Fibroblast of skin of back (primary cell): ENCODE data around the gene MSI1.
"Not testable (repeated sequence)": the region's sequence is repeated elsewhere in the genome, so short reads cannot be mapped to it uniquely, and the experiment has no call there.

Experiments used
- DNase-seq: peaks from one replicate; pipeline ENCODE4 v3.0.0-alpha.2; 2013

MSI1 gene

DNA sequence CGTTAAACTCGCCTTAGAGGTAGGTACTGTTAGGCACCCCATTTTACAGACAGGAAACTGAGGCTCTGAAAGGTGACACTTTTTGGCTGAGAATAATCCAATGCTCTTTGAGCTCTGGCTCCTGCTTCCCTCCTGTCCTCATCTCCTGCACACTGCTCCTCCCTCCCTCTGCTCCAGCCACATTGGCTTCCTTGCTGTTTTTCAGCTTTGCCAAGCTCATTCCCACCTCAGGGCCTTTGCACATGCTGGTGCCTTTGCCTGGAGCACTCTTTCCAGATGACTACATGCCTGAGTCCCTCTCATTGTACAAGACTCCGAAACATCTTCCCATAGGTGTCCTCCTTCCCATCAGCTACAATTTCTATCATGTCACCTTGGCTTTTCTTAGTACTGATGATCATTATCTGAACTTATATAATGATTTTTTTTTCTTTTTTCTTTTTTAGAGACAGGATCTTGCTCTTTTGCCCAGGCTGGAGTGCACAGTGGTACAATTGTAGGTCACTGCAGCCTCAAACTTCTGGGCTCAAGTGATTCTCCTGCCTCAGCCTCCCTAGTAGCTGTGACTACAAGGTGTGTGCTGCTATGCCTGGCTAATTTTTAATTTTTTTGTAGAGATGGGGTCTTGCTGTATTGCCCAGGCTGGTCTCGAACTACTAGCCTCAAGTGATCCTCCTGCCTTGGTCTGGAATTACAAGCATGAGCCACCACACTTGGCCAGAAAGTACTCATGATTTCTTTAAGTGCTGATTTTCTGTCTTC is 15.2 kb downstream of the MSI1 start:
- DNase-seq = no peak

DNA sequence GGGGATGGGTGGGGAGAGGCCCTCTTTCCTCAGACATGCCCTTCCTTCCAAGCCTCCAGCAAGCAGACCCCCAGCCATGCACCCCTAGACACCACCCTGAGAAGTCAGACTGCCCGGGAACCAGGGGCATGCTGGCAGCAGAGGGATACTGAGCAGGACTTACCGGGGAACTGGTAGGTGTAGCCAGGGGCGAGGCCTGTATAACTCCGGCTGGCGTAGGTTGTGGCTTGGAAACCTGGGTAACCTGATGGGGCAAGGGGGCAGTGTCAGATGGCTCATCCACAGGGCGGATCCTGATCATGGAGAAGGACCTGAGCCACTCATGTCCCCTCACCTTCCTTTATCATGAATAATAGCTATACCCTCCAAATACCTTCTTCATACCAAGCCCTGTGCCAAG is 15.8 kb downstream of the MSI1 start:
- no peak for DNase-seq

DNA sequence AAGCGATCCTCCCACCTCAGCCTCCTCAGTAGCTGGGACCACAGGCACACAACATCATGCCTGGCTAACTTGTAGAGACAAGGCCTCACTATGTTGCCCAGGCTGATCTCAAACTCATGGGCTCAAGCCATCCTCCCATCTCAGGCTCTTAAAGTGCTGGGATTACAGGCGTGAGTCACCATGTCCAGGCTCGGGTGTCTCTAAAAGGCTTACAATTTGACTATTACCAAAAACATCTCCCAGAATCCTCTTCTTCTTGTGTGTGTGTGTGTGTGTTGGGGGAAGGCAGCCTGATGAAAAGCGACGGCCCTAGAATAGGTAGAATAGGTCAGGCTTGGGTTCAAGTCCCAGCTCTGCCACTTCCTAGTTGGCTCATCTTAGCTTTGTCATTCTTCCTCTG is 16.8 kb downstream of the MSI1 start:
- DNase-seq = peak; percentile 59

DNA sequence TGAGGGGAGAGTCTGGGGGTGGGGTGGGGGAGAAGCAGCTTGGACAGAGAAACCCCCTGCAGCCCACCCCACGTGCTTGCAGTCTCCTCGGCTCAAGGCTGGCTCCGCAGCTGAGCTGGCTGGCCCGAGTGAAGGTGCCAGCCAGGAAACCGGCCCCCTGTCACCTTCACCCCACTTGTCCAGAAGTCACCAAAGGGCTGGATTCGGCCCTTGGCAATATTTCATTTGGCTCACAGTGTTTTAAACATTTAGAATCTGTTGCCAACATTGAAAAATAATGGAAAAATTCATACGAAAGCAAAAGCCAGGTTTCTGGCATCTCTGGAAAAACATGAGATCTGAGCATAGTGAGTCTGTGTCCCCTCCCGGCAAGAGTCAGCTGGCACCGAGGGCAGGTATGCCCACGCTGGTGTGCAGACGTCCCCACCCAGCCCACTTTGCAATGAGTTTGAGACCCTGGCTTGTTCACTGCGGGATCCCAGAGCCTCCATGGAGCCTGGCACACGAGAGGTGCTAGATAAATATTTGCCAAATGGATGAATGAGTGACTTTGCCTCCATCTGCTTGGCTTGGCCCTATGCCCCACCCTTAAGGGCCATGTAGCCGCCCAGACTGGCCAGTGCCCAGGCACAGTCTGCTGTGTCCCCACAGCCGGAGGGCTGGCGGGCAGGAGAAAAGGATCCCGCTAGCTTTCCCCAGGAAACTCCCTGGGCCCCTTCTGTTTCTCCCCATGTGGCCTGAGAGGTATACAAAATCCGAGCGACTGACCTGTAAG is 18.2 kb downstream of the MSI1 start:
- no peak for DNase-seq

DNA sequence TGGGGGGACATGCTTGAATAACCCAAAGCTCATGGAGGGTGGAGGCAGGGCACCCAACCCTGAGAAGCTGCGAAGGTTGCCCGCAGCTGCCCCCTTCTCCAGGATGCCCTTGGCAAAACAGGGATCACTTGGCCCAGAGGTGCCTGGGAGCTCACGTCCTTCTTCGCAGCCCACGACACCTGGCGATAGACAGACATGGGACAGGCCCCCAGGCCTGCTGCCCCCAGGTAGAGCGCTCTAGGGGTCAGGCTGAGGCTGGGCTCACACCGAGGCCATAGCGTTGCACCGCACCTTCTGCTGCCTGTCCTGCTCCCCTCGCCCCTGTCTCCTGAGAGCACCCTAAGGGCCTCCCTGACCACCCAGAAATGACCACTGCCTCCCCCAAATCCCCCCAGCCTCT is 21.2 kb downstream of the MSI1 start:
- DNase-seq = no peak

DNA sequence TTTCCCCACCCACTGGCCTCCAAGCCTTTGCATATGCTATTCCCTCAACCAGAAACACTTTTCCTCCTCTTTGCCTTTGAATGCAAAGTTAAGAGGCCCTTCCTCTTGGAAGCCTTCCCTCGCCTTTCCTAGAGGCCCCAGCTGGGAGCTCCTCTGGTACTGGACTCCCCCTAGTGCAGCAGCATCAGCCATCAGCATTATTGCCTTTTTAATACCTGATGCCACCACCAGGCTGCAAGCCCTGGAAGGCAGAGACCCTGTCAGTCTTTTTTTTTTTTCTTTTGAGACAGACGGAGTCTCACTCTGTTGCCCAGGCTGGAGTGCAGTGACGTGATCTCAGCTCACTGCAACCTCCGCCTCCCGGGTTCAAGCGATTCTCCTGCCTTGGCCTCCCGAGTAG is 22.3 kb downstream of the MSI1 start:
- no peak for DNase-seq

DNA sequence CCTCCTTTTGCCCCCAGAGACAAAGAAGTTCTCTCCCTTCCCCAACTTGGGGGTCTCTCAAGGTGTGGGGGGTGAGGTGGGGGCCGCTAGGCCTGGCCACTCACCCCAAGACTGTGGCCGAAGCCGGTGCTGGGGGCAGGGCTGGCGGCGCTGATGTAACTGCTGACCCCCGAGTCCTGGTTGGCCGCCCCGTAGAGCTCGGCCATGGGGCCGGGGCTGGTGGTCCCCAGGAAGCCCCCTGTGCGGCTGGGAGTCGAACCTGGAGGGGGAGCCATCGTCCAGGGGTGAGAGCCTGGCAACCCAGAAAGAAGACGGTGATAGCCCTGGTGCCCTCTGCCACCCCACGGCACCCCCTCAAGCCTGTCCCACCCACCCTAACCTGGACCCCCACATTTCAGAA is 22.9 kb downstream of the MSI1 start:
- no peak for DNase-seq

DNA sequence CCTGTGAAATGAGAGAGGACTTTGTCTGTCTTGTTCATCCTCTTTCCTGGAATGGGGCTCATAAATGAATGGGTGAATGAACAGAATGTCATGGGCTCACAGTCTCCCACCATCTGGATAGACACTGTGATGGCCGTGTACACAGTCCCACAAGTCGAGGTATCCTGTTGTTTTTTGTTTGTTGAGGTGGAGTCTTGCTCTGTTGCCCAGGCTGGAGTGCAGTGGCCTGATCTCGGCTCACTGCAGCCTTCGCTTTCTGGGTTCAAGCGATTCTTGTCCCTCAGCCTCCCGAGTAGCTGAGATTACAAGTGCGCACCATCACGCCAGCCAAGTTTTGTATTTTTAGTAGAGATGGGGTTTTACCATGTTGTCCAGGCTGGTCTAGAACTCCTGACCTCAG is 25.3 kb downstream of the MSI1 start:
- no peak for DNase-seq

DNA sequence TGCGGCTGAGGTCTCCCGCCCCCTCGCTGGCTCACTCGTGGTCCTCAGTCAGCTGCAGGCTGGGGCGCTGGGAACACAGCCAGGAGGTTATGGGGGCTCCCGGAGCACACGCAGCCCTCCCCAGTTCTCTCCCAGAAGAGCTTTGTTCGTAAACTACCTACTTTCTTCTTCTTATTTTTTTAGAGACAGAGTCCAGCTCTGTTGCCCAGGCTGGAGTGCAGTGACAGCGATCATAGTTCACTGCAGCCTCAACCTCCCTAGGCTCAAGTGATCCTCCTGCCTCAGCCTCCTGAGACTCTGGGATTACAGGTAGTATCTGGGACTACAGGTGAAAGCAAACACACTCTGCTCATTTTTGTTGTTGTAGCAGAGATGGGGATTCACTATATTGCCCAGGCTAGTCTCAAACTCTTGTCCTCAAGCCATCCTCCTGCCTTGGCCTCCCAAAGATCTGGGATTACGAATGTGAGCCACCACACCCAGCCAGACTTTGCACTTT is 25.9 kb downstream of the MSI1 start:
- DNase-seq = no peak

DNA sequence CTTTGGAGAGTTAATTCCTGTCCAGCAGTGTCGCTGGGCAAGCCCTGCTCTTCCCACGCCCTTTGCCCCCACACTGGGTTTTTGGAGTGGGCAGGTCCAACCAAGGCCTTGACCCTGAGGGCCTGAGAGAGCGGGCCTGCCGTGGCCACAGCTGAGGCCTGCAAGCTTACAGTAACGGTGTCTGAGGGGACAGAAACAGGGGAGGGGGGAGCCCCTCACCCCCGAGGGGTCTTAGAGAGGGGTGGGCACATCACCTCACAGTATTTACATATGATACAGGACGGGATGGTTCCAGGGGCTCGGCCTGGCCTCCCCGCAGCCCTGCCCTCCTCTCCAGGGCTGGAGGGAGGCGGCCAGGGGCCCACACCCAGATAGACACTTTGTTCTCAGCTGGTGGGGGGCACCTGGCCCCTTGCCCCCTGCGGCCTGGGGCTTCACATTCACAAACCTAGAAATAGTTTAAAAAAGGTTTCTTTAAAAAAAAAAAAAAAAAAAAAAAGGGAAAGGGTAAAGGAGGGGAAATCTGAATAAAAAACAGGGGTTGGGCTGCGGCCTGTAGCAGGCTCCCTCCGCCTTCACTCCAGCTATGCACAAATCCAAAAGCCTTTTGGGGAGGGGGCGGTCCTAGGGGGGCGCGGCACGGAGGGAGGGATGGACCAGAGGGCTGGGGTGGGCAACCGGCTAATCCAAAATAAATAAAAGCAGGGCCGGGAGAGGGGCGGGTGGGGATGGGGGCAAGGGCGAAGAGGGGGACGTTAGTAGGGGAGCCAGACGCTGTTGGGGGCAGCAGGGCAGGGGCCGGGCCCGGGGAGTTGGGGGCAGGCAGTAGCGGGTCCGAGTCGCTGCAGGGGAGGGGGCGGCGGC is 26.6 kb downstream of the MSI1 start:
- no peak for DNase-seq

DNA sequence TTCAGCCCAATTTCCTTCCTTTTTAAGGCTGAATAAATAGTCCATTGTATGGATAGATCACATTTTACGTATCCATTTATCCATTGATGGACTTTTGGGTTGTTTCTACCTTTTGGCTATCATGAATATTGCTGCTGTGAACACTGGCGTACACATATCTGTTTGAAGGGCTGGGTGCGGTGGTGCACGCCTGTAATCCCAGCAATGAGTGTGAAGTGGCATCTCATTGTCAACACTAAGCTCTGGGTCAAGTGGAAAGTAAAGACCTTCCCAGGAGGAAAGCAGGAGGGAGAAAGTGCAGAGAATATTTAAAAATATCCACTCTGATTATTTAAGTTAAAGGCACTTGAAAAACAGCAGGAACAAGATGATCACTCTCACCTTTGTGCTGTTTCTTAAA is 29.7 kb downstream of the MSI1 start:
- no peak for DNase-seq

DNA sequence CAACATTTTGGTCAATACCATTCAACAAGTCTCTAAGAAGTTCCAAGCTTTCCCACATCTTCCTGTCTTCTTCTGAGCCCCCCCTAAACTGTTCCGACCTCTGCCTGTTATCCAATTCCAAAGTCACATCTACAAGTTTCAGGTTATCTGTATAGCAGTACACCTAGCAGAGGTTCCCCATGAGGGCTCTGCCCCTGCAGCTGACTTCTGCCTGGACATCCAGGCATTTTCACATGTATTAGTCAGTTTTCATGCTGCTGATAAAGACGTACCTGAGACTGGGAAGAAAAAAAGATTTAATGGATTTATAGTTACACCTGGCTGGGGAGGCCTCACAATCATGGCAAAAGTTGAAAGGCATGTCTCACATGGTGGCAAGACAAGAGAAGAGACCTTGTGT is 31.2 kb downstream of the MSI1 start:
- DNase-seq = no peak

DNA sequence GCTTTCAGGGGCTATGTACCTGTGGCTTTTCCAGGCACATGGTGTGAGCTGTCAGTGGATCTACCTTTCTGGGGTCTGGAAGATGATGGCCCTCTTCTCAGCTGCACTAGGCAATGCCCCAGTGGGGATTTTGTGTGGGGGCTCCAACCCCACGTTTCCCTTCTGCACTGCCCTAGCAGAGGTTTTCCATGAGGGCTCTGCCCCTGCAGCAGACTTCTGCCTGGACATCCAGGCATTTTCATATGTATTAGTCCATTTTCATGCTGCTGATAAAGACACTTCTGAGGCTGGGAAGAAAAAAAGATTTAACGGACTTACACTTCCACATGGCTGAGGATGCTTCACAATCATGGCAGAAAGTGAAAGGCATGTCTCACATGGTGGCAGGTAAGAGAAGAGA is 32.6 kb downstream of the MSI1 start:
- not testable (repeated sequence) for DNase-seq

DNA sequence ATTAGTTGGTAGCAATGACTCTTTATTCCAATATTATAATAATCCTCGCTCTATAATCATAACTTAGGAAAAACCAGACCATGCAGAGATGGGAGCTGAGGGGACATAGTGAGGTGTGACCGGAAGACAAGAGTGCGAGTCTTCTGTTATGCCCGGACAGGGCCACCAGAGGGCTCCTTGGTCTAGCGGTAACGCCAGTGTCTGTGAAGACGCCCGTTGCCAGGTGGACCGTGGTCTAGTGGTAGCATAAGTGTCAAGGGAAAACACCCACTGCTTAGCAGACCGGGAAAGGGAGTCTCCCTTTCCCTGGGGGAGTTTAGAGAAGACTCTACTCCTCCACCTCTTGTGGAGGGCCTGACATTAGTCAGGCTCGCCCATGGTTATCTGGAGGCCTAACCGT is 33.5 kb downstream of the MSI1 start:
- peak; percentile 42 for DNase-seq

DNA sequence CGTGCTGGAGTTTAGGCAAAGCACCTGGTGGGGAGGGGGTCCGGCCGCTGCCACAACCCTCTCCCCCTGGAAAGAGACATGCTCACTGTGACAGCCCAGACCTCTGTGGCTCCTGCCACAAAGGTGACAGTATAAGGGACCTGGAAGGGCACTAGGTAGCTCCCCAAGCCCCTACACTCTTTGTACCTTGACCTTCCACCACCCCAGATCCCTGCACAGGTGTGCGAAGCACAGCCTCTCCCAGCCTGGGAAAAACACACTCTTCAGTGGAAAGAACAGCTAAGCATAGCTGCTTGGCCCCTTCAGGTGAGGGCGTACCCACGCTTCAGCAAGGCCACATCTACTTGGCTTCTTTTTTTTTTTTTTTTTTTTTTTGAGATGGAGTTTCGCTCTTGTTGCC is 36.4 kb downstream of the MSI1 start:
- DNase-seq = no peak

DNA sequence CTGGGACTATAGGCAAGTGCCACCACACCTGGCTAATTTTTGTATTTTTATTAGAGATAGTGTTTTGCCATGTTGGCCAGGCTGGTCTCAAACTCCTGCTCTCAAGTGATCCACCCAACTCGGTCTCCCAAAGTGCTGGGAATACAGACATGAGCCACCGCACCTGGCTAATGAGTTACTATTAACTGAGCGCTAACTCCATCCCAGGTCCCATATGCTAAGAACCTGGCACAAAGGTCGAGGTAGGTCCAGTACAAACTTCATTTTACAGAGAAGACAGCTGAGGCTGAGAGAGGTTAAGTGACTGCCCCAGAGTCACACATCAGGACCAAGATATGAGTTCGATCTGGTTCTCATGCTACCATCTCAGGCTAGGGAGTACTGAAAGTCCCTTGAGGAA is 36.9 kb downstream of the MSI1 start:
- DNase-seq = no peak

DNA sequence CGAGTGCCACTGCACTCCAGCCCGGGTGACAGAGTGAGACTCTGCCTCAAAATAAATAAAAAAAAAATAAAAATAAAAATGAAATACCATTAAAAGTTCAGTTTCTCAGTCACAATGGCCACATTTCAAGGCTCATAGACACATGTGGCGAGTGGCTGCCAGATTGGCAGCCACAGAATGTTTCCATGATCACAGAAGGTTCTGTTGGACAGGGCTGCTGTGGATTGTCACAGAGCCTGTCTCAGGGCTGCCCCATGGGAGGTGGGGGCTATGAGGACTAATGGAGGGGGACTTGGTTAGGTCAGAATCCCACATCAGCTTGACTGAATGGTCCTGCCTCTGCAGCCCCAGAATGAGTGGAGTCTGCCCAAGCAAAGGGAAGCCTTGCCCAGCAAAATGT is 37.6 kb downstream of the MSI1 start:
- no peak for DNase-seq

DNA sequence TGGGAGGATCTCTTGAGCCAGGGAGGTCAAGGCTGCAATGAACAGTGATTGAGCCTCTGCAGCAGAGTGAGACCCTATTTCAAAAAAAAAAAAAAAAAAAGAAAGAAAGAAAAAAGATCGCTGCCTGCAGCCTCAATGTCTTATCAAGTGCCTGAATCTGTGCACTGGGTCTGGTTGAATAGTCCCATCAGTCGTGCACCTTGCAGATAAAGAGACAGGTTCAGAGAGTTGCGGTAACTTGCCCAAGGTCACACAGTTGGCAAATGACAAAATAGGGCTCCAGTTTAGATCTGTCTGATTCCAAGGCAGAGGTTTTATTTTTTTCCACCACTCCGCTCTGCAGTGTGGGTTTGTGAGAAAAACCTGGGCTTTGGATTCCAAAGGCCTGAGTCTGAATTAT is 40.7 kb downstream of the MSI1 start:
- DNase-seq = no peak

DNA sequence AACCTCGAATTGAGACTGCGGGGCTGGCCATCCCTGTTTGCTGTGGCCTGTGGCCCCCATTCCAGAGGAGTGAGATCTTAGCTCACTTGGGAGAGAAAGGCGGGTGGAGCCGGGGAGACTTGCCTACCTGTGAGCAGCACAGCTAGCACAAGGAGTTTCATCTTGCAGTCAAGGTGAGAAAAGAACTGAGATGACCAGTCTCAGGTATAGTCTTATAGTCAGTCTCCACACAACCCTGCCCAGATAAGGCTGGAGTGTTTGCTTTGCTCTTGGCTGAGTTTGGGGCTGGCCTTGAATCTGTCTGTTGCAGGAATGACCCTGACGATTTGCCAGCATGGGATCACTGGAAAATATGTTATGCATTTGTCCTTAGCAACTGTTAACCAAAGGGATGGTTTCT is 41.4 kb downstream of the MSI1 start, which contains the start of gene PLA2G1B:
TSS of gene PLA2G1B (minus strand) at position 187 of the 400 bp plus-strand sequence. CDS start at position 161, 26 bp downstream.
- no peak for DNase-seq

DNA sequence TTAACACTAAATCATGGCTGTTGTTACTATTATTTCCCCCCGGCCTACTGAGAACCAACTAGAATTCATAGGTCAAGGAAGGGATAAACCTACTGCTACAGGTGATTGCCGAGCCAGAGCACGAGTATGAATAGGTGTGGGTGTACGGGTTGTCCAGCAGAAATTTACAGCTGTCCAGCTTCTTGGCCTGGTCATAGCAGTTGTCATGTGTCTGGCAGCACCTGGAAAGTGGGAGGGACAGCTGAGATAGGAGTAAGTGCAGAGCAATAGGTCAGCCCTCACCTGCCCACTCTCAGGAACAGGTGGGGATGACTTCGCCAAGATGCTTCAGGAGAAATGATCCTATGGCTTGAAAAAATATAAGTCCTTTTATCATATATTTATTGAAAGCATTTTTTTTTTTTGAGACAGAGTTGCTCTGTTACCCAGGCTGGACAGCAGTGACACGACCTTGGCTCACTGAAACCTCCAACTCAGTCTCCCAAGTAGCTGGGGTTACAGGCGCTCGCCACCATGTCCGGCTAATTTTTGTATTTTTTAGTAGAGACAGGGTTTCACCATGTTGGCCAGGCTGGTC is 44.0 kb downstream of the MSI1 start:
- DNase-seq = no peak

DNA sequence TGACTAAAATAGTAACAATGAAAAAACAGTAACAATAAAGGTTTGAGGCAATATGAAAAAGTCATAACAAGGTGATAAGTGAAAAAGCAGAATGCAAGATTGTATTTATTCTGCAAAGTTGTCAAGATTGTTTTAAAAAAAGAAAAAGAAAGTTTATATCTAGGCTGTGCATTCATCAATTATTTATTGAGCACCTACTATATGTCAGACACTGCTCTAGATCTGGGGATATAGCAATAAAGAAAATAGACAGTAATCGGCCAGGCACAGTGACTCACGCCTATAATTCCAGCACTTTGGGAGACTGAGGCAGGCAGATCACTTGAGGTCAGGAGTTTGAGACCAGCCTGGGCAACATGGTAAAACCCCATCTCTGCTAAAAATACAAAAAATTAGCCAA is 45.2 kb downstream of the MSI1 start:
- DNase-seq = no peak

DNA sequence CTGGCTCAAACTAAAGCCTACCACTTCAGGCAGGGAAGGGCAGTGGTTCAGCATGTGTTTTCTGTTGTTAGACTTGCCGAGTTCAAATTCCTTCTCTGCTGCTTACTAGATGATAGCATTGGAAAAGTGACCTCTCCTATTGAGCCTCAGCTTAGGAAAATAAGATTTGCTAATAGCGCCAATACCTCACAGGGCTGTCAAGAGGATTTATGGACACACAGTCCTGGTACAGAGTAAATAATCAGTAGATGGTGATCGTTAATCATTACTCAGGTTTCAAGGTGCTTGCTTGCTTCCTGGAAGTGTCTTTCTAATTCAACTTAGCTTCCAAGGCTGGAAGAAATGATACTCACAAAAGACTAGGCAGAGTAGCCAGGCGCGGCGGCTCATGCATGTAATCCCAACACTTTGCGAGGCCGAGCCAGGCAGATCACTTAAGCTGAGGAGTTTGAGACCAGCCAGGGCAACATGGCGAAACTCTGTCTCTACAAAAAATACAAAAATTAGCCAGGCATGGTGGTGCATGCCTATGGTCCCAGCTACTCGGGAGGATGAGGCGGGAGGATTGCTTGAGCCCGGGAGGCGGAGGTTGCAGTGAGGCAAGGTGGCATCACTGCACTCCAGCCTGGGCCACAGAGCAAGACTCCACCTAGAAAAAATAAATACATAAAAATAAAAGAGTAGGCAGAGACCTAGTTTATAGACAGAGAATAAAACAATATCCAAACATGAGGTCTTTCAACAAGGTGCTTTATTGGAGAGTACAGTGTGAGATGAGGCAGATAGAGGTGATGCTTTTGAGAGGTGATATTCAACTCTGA is 47.4 kb downstream of the MSI1 start:
- DNase-seq = no peak
